HCT116 (cell line): ENCODE measurements around the gene RENBP. TPM values are rescaled to one million over a fixed set of nuclear protein-coding genes. Genes with fewer than 3 reads are reported as not detected.

Source experiments
- ATAC-seq: fragments of 200-7000 bp; cut with Tn5 transposase; 2 replicates; pipeline ENCODE4 v1.9.1; 2020; ENCODE audit warnings: mild to moderate bottlenecking, moderate library complexity
- BruUV-seq: library from RNA; stranded (reverse); fragments of 400-500 nt; replicated peaks from 2 replicates; lab custom pipeline; 2021; lab: Mats Ljungman, UMichigan
- CTCF ChIA-PET: fragments of 300-600 bp; sonication (Branson Sonifier 250); formaldehyde crosslinking; loops from one replicate; lab custom pipeline; 2021; ENCODE audit warnings: antibody characterized with exemption; lab: Charles Lee
- POLR2A ChIA-PET: fragments of 300-600, 350-600 bp; sonication (Branson Sonifier 250); formaldehyde crosslinking; loops from one replicate; lab custom pipeline; 2021; ENCODE audit warnings: antibody characterized with exemption; lab: Charles Lee
- RAD21 ChIA-PET, 2 experiments: fragments of 300-600 bp; sonication (Branson Sonifier 250); formaldehyde crosslinking; loops; one replicate each; lab custom pipeline; 2023; ENCODE audit warnings: low total read pairs in 2 of 2; ENCODE audit not compliant: uncharacterized antibody in 2 of 2, unreplicated experiment in 2 of 2, low non-redundant PET in 1 of 2; lab: Charles Lee
- DNase-seq: peaks from one replicate; pipeline ENCODE4 v3.0.0-alpha.2; 2010; ENCODE audit warnings: low read depth, low spot score
- H2AFZ ChIP-seq: fragments of 200-600 bp; shearing (Covaris generic), sonication (generic); 2 replicates; pipeline ENCODE4 v1.6.1; 2017; ENCODE audit warnings: low read depth, mixed run types, mixed read lengths, antibody characterized with exemption, low read length; ENCODE audit not compliant: poor library complexity, severe bottlenecking
- H3K27ac ChIP-seq: 2 replicates; pipeline ENCODE4 v1.5.1; 2012; ENCODE audit warnings: low read depth, low read length
- H3K27me3 ChIP-seq: fragments of 200-600 bp; sonication (generic); 2 replicates; pipeline ENCODE4 v1.6.1; 2016; ENCODE audit warnings: mixed run types, low read length, mixed read lengths; ENCODE audit not compliant: insufficient read depth
- H3K36me3 ChIP-seq, 2 experiments: fragments of 200-500 bp in 1 of 2; fragments of 200-600 bp in 1 of 2; sonication (Bioruptor generic) in 1 of 2; sonication (generic) in 1 of 2; 2 replicates each; pipeline versions ENCODE4 v1.5.1 to v1.6.1; 2014 to 2016; ENCODE audit warnings: low read length in 2 of 2, inconsistent platforms in 1 of 2, mixed read lengths in 1 of 2, mixed run types in 1 of 2; ENCODE audit not compliant: insufficient read depth in 2 of 2, control insufficient read depth in 1 of 2
- H3K4me1 ChIP-seq, 2 experiments: fragments of 200-600 bp in 1 of 2; sonication (generic) in 1 of 2; 2 replicates each; pipeline versions ENCODE4 v1.5.1 to v1.6.1; 2012 to 2017; ENCODE audit warnings: low read length in 2 of 2, inconsistent platforms in 1 of 2, mild to moderate bottlenecking in 1 of 2, mixed read lengths in 1 of 2, mixed run types in 1 of 2, moderate library complexity in 1 of 2; ENCODE audit not compliant: insufficient read depth in 2 of 2, control insufficient read depth in 1 of 2
- H3K4me2 ChIP-seq: fragments of 200-600 bp; sonication (generic); 2 replicates; pipeline ENCODE4 v1.6.1; 2017; ENCODE audit warnings: mixed run types, low read length, mixed read lengths
- H3K4me3 ChIP-seq, 2 experiments: fragments of 200-600 bp in 1 of 2; sonication (generic) in 1 of 2; replicated peaks in 1 of 2; 2 replicates each; pipeline ENCODE4 v1.5.1; 2011 to 2016; ENCODE audit warnings: low read length in 2 of 2, control low read depth in 1 of 2, low read depth in 1 of 2, mild to moderate bottlenecking in 1 of 2, mixed read lengths in 1 of 2, mixed run types in 1 of 2
- H3K79me2 ChIP-seq: fragments of 200-600 bp; sonication (generic); 2 replicates; pipeline ENCODE4 v1.6.1; 2017; ENCODE audit warnings: mild to moderate bottlenecking, mixed run types, low read length, moderate library complexity, mixed read lengths; ENCODE audit not compliant: insufficient read depth
- H3K9ac ChIP-seq: fragments of 200-600 bp; sonication (generic); 2 replicates; pipeline ENCODE4 v1.6.1; 2016; ENCODE audit warnings: low read length, mixed read lengths
- H3K9me2 ChIP-seq: fragments of 200-600 bp; sonication (generic), shearing (Covaris generic); 2 replicates; pipeline ENCODE4 v1.6.1; 2017; ENCODE audit warnings: mixed run types, mild to moderate bottlenecking, moderate library complexity; ENCODE audit not compliant: insufficient read depth
- H3K9me3 ChIP-seq, 2 experiments: fragments of 200-500 bp in 1 of 2; fragments of 200-600 bp in 1 of 2; sonication (Bioruptor generic) in 1 of 2; sonication (generic) in 1 of 2; 2 replicates each; pipeline ENCODE4 v1.6.1; 2014 to 2017; ENCODE audit warnings: low read length in 2 of 2, mixed read lengths in 2 of 2, inconsistent platforms in 1 of 2, low read depth in 1 of 2, mild to moderate bottlenecking in 1 of 2, mixed run types in 1 of 2, moderate library complexity in 1 of 2; ENCODE audit not compliant: control insufficient read depth in 1 of 2, insufficient read depth in 1 of 2
- H4K20me1 ChIP-seq: fragments of 200-600 bp; sonication (generic), shearing (Covaris generic); 2 replicates; pipeline ENCODE4 v1.6.1; 2017; ENCODE audit warnings: mixed run types, mild to moderate bottlenecking, moderate library complexity; ENCODE audit not compliant: insufficient read depth
- CBX3 ChIP-seq: IDR thresholded peaks from 2 replicates; pipeline ENCODE4 v1.6.1; 2012; ENCODE audit warnings: low read depth
- CEBPB ChIP-seq: IDR thresholded peaks from 2 replicates; pipeline ENCODE4 v1.6.1; 2012; ENCODE audit warnings: low read depth
- EZH2 ChIP-seq: fragments of 200-600 bp; sonication (generic); IDR thresholded peaks from 2 replicates; pipeline ENCODE4 v1.6.1; 2017; ENCODE audit warnings: antibody characterized with exemption, mixed run types
- POLR2A ChIP-seq: IDR thresholded peaks from 2 replicates; pipeline ENCODE4 v1.7.0; 2011; ENCODE audit warnings: borderline replicate concordance; ENCODE audit not compliant: insufficient read depth, insufficient read length; ENCODE audit errors: extremely low read depth
- RAD21 ChIP-seq: IDR thresholded peaks from 2 replicates; pipeline ENCODE4 v1.6.1; 2012; ENCODE audit warnings: low read depth, mild to moderate bottlenecking
- SRF ChIP-seq: IDR thresholded peaks from 2 replicates; pipeline ENCODE4 v1.6.1; 2012; ENCODE audit warnings: low read depth
- YY1 ChIP-seq: IDR thresholded peaks from 2 replicates; pipeline ENCODE4 v1.6.1; 2011; ENCODE audit warnings: low read length, low read depth, moderate library complexity, mild to moderate bottlenecking; ENCODE audit not compliant: insufficient replicate concordance; ENCODE audit errors: extremely low read depth
- intact Hi-C: fragments of 100-400 bp; cut with micrococcal nuclease; formaldehyde crosslinking; loops from 2 replicates; pipeline ENCODE4 v1.10.0; 2022
- total RNA-seq: library from RNA; stranded (reverse); gene quantifications from one replicate; pipeline ENCODE4 v1.2.1, GENCODE V29; 2021; ENCODE audit not compliant: unreplicated experiment
- TF ChIP-seq, protein P1 (sequence below): IDR thresholded peaks from 2 replicates; pipeline ENCODE4 v1.6.1; 2011; ENCODE audit warnings: mild to moderate bottlenecking, low read length, moderate library complexity; ENCODE audit not compliant: insufficient replicate concordance; ENCODE audit errors: extremely low read depth
- TF ChIP-seq, protein P2 (sequence below), 3 experiments: fragments of 200-600 bp in 1 of 3; sonication (generic) in 1 of 3; IDR thresholded peaks in 2 of 3; conservative IDR thresholded peaks in 1 of 3; 2 replicates each; pipeline ENCODE4 v1.5.1; 2012 to 2017; ENCODE audit warnings: low read depth in 2 of 3, low read length in 2 of 3, antibody characterized with exemption in 1 of 3, borderline replicate concordance in 1 of 3, control low read depth in 1 of 3, mild to moderate bottlenecking in 1 of 3, mixed read lengths in 1 of 3, mixed run types in 1 of 3, moderate library complexity in 1 of 3; ENCODE audit not compliant: insufficient read depth in 1 of 3

Gene RENBP
- total RNA-seq, 1 experiment from 2014 or later: 1.3 TPM

DNA sequence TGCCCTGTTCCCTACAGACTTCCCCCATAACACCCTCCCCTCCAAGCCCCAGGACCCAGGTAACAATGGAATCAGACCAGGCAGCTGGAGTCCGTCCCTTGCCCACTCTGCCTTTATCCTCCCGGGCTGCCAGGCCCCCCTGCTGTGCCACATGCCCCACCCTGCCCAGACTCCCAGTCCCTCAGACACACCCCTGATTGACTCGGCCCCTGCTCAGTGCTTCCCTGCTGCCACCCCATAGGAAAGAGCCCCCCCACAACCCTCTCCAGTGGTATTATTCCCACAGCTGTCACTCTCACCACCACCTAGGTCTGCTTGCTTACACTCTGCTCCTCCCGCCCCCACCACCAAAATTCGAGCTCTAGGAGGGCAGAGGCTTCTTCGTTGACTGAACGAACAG lies 4.9 kb downstream of the RENBP start:
- POLR2A ChIA-PET: interaction anchor here (0.8 kb wide), 1 partner anchor 11 kb away, joined by 3 read pairs; no protein-coding TSS in a partner anchor

More for the DNA sequence above, 4.9 kb downstream of the RENBP start:
- Histone ChIP-seq H3K4me1 (peaks cover 0 to 8% of the 10 kb centered on the region in 2 experiments; a peak in 1 of 4 replicates), H3K9me3 (no peaks in the 10 kb centered on the region), H2AFZ (no peak overlapping the region), H4K20me1 (no peaks in the 10 kb centered on the region), H3K27me3 (no peaks in the 10 kb centered on the region), H3K36me3 (no peaks in the 10 kb centered on the region), H3K4me3 (no peak overlapping the region), H3K9me2 (no peaks in the 10 kb centered on the region), H3K79me2 (peaks cover under 1% of the 10 kb centered on the region; the same call in 1 of the 2 replicates), H3K9ac (no peak overlapping the region), H3K4me2 (no peak overlapping the region), H3K27ac (no peak overlapping the region)
- CTCF ChIA-PET: no interaction called here
- TF ChIP-seq, protein P1, sequence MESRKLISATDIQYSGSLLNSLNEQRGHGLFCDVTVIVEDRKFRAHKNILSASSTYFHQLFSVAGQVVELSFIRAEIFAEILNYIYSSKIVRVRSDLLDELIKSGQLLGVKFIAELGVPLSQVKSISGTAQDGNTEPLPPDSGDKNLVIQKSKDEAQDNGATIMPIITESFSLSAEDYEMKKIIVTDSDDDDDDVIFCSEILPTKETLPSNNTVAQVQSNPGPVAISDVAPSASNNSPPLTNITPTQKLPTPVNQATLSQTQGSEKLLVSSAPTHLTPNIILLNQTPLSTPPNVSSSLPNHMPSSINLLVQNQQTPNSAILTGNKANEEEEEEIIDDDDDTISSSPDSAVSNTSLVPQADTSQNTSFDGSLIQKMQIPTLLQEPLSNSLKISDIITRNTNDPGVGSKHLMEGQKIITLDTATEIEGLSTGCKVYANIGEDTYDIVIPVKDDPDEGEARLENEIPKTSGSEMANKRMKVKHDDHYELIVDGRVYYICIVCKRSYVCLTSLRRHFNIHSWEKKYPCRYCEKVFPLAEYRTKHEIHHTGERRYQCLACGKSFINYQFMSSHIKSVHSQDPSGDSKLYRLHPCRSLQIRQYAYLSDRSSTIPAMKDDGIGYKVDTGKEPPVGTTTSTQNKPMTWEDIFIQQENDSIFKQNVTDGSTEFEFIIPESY: no peak
- TF ChIP-seq SRF (no peak), RAD21 (no peak), POLR2A (no peak), EZH2 (no peak), CBX3 (no peak), YY1 (no peak), CEBPB (no peak)
- TF ChIP-seq, protein P2, sequence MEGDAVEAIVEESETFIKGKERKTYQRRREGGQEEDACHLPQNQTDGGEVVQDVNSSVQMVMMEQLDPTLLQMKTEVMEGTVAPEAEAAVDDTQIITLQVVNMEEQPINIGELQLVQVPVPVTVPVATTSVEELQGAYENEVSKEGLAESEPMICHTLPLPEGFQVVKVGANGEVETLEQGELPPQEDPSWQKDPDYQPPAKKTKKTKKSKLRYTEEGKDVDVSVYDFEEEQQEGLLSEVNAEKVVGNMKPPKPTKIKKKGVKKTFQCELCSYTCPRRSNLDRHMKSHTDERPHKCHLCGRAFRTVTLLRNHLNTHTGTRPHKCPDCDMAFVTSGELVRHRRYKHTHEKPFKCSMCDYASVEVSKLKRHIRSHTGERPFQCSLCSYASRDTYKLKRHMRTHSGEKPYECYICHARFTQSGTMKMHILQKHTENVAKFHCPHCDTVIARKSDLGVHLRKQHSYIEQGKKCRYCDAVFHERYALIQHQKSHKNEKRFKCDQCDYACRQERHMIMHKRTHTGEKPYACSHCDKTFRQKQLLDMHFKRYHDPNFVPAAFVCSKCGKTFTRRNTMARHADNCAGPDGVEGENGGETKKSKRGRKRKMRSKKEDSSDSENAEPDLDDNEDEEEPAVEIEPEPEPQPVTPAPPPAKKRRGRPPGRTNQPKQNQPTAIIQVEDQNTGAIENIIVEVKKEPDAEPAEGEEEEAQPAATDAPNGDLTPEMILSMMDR (IDR thresholded peaks at IDR 0.05 in 2 of 3, conservative IDR thresholded peaks at IDR 0.05 in 1 of 3; ENCODE audit: borderline replicate concordance in 1 of 3, insufficient read depth in 1 of 3, low read depth in 2 of 3, low read length in 2 of 3): no peak
- ATAC-seq: no peak
- RAD21 ChIA-PET: no interaction called here
- intact Hi-C loops: no loop called here
- no peak for DNase-seq
- BruUV-seq: no TSS peak
